ENCODE results near the gene CNTNAP2. TPM values are rescaled to one million over a fixed set of nuclear protein-coding genes. Genes with fewer than 3 reads are reported as not detected.

CNTNAP2 gene
- total and polyA plus RNA-seq, 9 of the 15 experiments (the other 6 are each of a cell fraction or from before 2014, with no cell fraction given), result 0.04 to 0.62 (median 0.09) TPM; not detected in 4

GRCh38 chr7:147443942-147444341 is 1327.3 kb downstream of the CNTNAP2 start:
- TF ChIP-seq NCOR1 (IDR thresholded peaks at IDR 0.05) (no peak), ZNF584 (CRISPR knock-in tag; IDR thresholded peaks at IDR 0.05; ENCODE audit: low read depth) (no peak), PML (IDR thresholded peaks at IDR 0.05; ENCODE audit: low read length) (no peak), CBFA2T3 (IDR thresholded peaks at IDR 0.05) (no peak), ZSCAN32 (CRISPR knock-in tag; IDR thresholded peaks at IDR 0.05) (no peak), DPF2 (IDR thresholded peaks at IDR 0.05) (no peak), ZNF699 (CRISPR knock-in tag; IDR thresholded peaks at IDR 0.05; ENCODE audit: insufficient replicate concordance) (no peak), ADNP (tag; IDR thresholded peaks at IDR 0.05) (no peak), NFRKB (IDR thresholded peaks at IDR 0.05; ENCODE audit: low read depth) (no peak), SAFB2 (IDR thresholded peaks at IDR 0.05; ENCODE audit: borderline replicate concordance, low read depth, low read length, severe bottlenecking) (no peak), RFX7 (CRISPR knock-in tag; IDR thresholded peaks at IDR 0.05) (no peak), HBP1 (CRISPR knock-in tag; IDR thresholded peaks at IDR 0.05) (no peak)
- TF ChIP-seq, protein P1, sequence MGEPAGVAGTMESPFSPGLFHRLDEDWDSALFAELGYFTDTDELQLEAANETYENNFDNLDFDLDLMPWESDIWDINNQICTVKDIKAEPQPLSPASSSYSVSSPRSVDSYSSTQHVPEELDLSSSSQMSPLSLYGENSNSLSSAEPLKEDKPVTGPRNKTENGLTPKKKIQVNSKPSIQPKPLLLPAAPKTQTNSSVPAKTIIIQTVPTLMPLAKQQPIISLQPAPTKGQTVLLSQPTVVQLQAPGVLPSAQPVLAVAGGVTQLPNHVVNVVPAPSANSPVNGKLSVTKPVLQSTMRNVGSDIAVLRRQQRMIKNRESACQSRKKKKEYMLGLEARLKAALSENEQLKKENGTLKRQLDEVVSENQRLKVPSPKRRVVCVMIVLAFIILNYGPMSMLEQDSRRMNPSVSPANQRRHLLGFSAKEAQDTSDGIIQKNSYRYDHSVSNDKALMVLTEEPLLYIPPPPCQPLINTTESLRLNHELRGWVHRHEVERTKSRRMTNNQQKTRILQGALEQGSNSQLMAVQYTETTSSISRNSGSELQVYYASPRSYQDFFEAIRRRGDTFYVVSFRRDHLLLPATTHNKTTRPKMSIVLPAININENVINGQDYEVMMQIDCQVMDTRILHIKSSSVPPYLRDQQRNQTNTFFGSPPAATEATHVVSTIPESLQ (CRISPR knock-in tag; IDR thresholded peaks at IDR 0.05), result no peak
- Histone ChIP-seq H3K36me3 (ENCODE audit: control insufficient read depth, insufficient read depth, low read length) (no peaks in the 10 kb centered on the region), H3K9me1 (ENCODE audit: control insufficient read depth, insufficient read depth, low read length) (no peaks in the 10 kb centered on the region), H3K27ac (ENCODE audit: extremely low read depth, low read depth, low read length) (no peak overlapping the region), H3K79me2 (ENCODE audit: control insufficient read depth, insufficient read depth, low read length) (no peaks in the 10 kb centered on the region), H3K4me1 (replicated peaks in 1 of 2; ENCODE audit: control insufficient read depth in 2 of 2, insufficient read depth in 2 of 2, low read length in 2 of 2) (no peaks in the 10 kb centered on the region), H3K27me3 (ENCODE audit: control insufficient read depth in 2 of 2, insufficient read depth in 2 of 2, low read length in 2 of 2) (no peaks in the 10 kb centered on the region), H4K20me1 (replicated peaks; ENCODE audit: control insufficient read depth, insufficient read depth, low read length) (no peaks in the 10 kb centered on the region), H3K9me3 (replicated peaks; ENCODE audit: control insufficient read depth, insufficient read depth, low read depth, low read length) (no peaks in the 10 kb centered on the region; the same call in 1 of the 2 replicates), H3K4me2 (ENCODE audit: insufficient read depth, low read length) (no peak overlapping the region), H3K9ac (ENCODE audit: insufficient read depth in 1 of 2, low read depth in 2 of 2, low read length in 2 of 2) (no peak overlapping the region), H2AFZ (ENCODE audit: low read depth, low read length) (no peak overlapping the region), H3K4me3 (no peak overlapping the region)
- DNase-seq (ENCODE audit: extremely low read depth in 1 of 4, low spot score in 3 of 4) (no peak), ATAC-seq (no peak), FAIRE-seq (no peak)
- in situ Hi-C loops (cut with MboI), result no loop called here
- intact Hi-C loops (cut with micrococcal nuclease), result no loop called here
- POLR2A ChIA-PET, result no interaction called here
- CTCF ChIA-PET (ENCODE audit: low intra/inter-chr PET ratio), result no interaction called here
- 0% methylated on average over 2 of the region's 2 CpGs for WGBS (ENCODE audit: insufficient coverage, low coverage, missing lambda C conversion rate)
- no TSS peak for BruUV-seq (replicated peaks)
